Stimulated activated CD4-positive, alpha-beta T cell treated with anti-CD3 and anti-CD28 coated beads, Interleukin-1b, Interleukin-23, amount 100 ng/mL, for 48 hours (primary cell): Measurements from ENCODE around the gene ABCA7.

Experiments
- DNase-seq: peaks from one replicate; pipeline ENCODE4 v3.0.0-alpha.2; 2020

The ABCA7 gene

DNA sequence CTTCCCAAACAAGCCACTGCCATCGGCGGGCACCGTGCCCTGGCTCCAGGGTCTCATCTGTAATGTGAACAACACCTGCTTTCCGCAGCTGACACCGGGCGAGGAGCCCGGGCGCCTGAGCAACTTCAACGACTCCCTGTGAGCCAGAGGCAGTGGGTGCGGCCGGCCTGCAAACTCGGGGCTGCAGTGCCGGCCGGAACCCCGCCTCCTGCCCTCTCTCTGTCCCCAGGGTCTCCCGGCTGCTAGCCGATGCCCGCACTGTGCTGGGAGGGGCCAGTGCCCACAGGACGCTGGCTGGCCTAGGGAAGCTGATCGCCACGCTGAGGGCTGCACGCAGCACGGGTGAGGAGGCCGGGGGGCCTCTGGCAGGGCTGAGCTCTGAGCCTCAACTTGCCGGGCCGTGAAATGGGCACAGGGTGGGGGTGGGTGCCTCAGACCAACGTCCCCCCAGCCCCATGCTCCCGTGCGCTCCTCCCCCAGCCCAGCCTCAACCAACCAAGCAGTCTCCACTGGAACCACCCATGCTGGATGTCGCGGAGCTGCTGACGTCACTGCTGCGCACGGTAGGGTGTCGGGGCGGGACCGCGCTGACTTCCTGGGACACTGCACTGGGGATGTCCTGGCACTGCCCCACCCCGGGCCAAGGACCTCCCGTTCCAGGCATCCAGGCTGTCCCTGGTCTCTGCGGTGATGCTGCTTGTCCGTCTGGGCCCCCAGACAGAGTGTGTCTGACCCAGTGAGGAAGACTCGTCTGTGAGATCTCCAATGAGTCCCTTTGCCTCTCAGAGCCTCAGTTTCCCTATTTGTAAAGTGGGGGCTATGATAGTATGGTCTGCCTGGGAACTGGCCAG, 2.2 kb downstream of the ABCA7 start:
- no peak for DNase-seq

DNA sequence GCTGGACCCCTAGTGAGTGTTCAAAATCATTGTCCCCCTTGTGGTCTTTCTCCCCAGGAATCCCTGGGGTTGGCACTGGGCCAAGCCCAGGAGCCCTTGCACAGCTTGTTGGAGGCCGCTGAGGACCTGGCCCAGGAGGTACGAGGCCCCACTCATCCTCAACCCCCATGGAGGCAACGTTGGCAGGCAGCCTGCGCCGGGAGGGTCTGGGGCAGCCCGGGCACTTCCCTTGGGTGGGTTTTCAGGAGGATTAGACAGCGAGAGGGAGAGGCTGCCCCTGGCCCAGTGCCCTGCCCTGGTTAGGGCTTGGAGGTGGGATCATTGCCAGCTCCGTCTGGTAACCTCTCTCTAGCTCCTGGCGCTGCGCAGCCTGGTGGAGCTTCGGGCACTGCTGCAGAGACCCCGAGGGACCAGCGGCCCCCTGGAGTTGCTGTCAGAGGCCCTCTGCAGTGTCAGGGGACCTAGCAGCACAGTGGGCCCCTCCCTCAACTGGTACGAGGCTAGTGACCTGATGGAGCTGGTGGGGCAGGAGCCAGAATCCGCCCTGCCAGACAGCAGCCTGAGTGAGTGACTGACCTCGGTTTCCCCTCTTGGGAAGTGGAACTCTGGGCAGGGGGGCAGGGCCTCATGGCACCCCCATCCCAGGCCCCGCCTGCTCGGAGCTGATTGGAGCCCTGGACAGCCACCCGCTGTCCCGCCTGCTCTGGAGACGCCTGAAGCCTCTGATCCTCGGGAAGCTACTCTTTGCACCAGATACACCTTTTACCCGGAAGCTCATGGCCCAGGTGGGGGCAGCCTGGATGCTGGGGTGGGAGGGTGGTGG, 3.0 kb downstream of the ABCA7 start:
- DNase-seq, result no peak

DNA sequence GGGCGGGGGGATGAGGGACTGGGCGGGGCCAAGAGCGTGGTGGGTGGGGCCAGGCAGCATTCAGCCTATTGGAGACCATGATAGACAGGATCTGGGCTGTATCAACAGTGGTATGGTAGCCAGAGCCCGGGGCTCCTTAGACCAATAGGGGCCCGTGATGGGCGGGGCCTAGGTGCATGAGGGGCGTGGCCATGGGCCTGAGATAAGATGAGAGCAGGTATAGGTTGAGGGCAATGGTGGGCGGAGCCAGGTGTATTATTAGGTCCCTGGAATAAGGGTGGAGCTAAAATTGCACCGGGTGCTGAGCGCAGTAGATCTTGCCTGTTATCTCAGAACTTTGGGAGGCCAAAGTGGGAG, 5.3 kb downstream of the ABCA7 start:
- peak; percentile 92 for DNase-seq

DNA sequence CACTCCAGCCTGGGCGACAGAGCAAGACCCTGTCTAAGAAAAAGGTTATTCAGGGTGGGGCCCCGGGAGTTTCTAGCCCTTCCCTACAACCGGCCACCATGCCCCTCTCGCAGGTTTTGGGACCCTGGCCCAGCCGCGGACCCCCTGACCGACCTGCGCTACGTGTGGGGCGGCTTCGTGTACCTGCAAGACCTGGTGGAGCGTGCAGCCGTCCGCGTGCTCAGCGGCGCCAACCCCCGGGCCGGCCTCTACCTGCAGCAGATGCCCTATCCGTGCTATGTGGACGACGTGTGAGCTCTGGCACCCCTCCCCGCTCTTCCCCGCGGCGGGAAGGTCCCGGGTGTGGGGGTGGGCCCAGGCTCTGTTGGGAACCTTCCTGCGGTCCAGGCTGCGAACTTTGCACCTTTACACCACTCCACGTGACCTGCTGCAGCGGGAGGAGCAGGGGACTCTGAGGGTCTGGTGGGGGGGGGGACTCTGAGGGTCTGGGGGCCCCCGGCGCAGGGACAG, 6.3 kb downstream of the ABCA7 start:
- no peak for DNase-seq

DNA sequence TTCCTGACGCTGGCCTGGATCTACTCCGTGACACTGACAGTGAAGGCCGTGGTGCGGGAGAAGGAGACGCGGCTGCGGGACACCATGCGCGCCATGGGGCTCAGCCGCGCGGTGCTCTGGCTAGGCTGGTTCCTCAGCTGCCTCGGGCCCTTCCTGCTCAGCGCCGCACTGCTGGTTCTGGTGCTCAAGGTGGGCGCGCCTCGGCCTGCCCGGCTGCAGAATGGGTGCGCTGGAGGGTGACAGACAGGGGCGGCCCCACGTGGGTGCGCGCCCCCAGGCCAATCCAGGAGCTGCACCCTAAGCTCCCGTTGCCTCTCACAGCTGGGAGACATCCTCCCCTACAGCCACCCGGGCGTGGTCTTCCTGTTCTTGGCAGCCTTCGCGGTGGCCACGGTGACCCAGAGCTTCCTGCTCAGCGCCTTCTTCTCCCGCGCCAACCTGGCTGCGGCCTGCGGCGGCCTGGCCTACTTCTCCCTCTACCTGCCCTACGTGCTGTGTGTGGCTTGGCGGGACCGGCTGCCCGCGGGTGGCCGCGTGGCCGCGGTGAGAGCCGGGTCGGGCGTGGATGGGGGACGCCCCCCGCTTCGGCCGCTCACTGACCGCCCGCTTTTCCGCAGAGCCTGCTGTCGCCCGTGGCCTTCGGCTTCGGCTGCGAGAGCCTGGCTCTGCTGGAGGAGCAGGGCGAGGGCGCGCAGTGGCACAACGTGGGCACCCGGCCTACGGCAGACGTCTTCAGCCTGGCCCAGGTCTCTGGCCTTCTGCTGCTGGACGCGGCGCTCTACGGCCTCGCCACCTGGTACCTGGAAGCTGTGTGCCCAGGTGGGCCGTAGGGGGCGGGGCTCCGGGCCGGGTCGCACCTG, 7.2 kb downstream of the ABCA7 start:
- DNase-seq, result no peak

DNA sequence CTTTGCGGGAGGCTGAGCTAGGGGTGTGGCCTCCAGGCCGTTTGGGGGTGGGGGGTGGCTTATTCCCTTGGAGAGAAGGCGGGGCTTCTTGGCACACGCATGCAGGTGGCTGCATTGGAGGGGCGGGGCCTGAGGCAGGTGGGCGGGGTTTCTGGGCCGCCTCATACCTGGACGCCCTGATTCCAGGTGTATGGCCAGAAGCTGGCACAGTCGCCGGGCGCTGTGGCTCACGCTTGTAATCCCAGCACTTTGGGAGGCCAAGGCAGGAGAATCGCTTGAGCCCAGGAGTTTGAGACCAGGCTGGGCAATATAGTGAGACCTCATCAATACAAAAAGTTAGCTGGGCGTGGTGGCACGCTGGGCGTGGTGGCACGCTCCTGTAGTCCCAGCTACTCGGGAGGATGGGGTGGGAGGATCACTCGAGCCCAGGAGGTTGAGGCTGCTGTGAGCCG, 7.8 kb downstream of the ABCA7 start:
- DNase-seq, result no peak

DNA sequence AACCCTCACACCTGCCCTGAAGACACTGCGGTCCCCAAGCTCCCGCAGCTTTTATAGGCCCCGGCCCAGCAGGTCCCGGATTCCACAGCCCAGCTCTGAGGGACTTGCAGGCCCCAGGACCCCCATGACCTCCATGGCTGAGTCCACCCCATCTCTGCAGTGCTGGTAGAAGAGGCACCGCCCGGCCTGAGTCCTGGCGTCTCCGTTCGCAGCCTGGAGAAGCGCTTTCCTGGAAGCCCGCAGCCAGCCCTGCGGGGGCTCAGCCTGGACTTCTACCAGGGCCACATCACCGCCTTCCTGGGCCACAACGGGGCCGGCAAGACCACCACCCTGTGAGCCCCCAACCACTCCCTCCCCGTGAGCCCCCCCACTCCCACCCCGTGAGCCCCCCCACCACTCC, 9.2 kb downstream of the ABCA7 start:
- no peak for DNase-seq

DNA sequence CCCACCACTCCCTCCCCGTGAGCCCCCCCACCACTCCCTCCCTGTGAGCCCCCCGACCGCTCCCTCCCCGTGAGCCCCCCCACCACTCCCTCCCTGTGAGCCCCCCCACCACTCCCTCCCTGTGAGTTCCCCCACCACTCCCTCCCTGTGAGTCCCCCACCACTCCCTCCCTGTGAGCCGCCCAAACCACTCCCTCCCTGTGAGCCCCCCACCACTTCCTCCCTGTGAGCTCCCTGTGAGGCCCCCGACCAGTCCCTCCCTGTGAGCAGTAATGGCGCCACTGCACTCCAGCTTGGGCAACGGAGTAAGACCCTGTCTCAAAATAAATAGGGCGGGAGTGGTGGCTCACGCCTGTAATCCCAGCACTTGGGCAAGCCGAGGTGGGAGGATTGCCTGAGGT, 9.9 kb downstream of the ABCA7 start:
- DNase-seq, result no peak

DNA sequence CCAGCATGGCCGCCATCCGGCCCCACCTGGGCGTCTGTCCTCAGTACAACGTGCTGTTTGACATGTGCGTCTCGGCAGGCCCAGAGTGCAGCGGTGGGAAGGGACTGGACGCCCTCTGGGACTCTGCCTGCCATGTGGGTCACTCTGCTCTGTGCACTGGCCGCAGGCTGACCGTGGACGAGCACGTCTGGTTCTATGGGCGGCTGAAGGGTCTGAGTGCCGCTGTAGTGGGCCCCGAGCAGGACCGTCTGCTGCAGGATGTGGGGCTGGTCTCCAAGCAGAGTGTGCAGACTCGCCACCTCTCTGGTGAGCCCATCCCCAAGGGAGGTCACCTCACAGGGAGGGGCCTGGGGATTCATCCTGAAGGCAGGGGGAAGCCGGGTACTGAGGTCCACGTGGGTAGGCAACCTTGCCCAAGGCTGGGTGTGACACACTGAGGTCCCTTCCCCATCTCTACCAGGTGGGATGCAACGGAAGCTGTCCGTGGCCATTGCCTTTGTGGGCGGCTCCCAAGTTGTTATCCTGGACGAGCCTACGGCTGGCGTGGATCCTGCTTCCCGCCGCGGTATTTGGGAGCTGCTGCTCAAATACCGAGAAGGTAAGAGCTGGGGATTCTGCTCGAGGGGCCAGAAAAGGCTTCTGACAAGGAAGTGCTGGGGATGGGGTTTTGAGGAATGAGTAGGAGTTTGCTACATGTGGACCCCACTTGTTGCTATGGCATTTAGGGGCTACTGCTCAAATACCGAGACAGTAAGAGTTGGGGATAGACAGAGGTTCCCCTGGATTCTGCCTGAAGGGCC, 11.3 kb downstream of the ABCA7 start:
- DNase-seq, result no peak

DNA sequence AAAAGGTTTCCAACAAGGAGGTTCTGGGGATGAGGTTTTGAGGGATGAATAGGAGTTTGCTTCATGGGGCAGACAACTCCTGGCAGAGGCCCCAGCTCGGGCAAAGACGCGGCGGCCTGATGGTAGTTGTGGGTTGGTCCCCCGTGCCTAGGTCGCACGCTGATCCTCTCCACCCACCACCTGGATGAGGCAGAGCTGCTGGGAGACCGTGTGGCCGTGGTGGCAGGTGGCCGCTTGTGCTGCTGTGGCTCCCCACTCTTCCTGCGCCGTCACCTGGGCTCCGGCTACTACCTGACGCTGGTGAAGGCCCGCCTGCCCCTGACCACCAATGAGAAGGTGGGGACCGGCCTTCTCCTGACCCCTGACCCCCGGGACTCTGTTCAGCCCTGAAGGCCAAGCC, 11.9 kb downstream of the ABCA7 start:
- DNase-seq, result no peak

DNA sequence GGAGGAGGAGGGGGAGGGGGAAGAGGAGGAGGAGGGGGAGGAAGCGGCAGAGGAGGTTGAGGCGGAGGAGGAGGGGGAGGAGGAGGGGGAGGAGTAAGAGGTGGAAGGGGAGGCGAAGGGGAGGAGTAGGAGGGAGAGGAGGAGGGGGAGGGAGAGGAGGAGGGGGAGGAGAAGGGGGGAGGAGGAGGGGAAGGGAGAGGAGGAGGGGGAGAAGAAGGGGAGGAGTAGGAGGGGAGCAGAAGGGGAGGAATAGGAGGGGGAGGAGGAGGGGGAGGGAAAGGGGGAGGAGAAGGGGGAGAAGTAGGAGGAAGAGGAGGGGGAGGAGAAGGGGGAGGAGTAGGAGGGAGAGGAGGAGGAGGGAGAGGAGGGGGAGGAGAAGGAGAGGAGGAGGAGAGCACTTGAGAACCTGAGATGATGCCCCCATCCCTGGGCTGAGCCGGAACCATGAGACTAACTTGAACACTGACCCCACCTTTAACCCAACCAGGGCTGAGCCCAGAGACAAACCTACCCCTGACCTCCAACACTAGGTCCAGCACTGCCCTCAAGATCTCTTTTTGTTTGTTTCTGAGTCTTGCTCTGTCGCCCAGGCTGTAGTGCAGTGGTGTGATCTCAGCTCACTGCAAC, 12.6 kb downstream of the ABCA7 start:
- DNase-seq, result no peak

DNA sequence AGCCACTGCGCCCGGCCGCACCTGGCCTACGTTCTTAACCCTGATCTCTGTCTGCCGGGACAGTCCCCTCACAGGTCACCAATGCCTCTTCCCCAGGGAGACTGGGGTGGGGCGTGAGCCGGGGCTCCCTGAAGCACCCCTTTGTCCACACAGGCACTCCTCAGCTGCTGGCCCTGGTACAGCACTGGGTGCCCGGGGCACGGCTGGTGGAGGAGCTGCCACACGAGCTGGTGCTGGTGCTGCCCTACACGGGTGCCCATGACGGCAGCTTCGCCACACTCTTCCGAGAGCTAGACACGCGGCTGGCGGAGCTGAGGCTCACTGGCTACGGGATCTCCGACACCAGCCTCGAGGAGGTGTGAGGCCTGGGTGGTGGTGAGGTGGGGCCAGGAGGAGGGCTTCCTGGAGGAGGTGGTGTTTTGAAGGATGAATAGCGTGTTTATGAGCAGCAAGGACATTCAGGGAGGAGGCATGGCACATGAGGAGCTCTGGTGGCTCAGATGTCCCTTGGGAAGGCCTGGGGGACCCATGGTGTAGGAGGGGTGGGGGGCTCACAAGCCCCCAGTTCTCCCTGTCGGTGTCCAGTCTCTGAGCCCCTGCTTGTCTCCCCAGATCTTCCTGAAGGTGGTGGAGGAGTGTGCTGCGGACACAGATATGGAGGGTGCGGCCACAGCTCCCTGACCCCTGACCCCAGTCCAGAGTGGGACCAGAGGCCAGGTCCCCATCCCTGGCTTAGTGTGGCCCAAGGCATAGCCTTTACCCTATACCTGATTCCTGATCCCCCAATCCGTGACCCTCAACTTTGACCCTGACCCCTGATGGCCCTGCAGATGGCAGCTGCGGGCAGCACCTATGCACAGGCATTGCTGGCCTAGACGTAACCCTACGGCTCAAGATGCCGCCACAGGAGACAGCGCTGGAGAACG, 13.5 kb downstream of the ABCA7 start:
- no peak for DNase-seq

DNA sequence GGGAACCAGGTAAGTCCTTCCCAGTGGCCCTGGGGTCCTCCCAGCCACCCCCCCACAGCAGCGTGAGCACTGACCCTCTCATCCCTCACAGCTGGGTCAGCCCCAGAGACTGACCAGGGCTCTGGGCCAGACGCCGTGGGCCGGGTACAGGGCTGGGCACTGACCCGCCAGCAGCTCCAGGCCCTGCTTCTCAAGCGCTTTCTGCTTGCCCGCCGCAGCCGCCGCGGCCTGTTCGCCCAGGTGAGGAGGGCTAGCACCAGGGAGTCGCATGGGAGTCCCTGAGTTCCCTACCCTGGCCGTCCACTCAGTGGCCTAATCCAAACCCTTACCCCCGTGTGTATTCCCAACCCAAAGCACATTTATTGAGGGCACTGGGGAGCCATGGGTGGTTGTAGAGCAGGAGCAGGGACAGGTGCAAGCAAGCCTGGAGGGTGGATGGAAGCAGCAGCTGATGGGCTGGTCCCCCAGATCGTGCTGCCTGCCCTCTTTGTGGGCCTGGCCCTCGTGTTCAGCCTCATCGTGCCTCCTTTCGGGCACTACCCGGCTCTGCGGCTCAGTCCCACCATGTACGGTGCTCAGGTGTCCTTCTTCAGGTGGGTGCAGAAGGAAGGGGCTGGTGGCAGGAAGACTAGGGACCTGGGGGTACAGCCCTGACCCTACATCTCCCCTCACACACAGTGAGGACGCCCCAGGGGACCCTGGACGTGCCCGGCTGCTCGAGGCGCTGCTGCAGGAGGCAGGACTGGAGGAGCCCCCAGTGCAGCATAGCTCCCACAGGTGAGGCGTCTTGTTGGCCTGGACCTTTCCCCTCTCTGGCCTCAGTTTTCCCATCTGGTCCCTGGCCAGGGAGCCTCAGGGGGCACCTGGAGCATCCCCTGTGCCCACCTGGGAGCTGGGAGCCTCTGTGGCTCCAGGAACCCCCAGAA, 14.5 kb downstream of the ABCA7 start:
- no peak for DNase-seq

DNA sequence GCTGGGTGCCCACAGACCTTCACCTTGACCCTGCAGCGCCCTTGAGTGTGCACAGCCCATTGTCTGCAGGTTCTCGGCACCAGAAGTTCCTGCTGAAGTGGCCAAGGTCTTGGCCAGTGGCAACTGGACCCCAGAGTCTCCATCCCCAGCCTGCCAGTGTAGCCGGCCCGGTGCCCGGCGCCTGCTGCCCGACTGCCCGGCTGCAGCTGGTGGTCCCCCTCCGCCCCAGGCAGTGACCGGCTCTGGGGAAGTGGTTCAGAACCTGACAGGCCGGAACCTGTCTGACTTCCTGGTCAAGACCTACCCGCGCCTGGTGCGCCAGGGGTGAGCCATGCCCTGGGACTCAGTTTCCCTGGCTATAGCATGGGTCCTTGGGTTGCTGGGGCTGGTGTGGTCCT, 15.1 kb downstream of the ABCA7 start:
- no peak for DNase-seq

DNA sequence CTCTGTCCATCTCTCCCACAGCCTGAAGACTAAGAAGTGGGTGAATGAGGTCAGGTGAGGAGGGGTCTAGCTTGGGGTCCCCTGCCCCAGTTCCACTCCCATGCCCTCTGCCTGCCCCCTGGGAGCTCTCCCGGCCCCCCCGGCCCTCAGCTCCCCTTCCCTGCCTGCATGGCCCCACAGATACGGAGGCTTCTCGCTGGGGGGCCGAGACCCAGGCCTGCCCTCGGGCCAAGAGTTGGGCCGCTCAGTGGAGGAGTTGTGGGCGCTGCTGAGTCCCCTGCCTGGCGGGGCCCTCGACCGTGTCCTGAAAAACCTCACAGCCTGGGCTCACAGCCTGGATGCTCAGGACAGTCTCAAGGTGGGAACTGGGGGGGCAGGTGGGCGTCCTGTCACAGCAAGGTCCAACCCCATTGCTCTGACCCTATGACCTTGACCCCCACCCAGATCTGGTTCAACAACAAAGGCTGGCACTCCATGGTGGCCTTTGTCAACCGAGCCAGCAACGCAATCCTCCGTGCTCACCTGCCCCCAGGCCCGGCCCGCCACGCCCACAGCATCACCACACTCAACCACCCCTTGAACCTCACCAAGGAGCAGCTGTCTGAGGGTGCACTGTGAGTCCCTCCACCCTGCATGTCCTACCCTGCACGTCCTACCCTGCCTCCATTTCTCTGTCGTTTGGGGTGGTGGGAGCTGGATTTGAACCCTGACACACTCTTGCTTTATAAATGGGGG, 16.1 kb downstream of the ABCA7 start:
- no peak for DNase-seq

DNA sequence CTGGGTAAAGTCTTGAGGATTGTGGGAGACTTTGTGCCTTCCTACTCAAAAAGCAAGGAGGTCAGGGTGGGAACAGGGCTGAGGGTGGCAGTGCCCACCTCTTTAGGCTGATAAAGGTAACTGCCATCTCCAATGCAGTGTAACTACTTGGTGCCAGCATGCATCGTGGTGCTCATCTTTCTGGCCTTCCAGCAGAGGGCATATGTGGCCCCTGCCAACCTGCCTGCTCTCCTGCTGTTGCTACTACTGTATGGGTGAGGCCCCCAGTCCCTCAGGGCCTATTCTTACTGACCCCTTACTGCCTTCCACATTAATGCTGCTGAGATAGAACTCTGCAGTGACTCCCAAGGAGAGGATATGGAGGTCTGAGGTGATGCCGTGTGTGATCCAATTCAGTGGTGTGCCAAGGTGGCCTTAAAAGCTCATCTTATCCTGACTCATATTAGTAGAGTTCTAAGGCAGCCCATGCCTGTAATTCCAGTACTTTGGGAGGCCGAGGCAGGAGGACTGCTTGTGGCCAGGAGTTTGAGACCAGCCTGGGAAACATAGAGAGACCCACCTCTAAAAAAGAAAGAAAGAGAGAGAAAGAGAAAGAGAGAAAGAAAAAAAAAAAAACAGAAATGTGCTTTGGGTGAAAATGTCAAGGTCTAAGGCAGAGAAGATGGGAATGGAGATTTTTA, 17.4 kb downstream of the ABCA7 start:
- DNase-seq, result no peak

DNA sequence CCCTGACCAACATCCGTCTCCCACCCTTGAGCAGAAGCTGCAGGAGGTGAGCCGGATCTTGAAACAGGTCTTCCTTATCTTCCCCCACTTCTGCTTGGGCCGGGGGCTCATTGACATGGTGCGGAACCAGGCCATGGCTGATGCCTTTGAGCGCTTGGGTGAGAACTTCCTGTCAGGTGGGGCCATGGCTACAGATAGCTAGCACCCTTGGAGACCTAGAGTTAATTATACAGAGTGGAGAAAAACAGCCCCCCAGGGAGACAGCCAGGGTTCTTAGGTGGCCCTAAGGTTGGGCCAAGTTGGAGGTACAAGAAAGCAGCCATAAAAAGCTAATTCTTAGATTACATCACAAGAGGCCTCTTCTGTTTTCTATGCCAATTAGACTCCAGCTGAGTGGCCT, 18.2 kb downstream of the ABCA7 start:
- DNase-seq, result no peak

DNA sequence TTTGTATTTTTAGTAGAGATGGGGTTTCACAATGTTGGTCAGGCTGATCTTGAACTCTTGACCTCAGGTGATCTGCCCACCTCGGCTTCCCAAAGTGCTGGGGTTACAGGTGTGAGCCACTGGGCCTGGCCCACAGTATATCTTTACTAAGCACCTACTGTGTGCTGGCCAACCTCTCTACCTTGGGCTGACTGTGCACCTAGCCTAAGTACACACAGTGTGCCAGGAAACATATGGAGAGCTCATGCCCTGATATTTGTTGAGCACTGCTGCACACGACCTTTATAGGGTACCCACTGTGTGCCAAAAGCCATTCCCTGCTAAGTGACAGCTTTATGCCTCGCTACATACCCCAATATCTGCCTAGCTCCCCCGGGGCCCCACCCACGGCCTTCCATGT, 20.8 kb downstream of the ABCA7 start:
- DNase-seq, result no peak
